ENCODE results near the gene ECE2.

GRCh38 chr3:184275961-184276910 lies at the start of gene ECE2:
- no peak for TF ChIP-seq POLR2A (IDR thresholded peaks at IDR 0.05)
- no peak for TF ChIP-seq CTCF (IDR thresholded peaks at IDR 0.05)

Measured in heart left ventricle (tissue), 13 donors.